AG10803 (cell line): ENCODE data around the gene ZFR2.

Source experiments
- DNase-seq: peaks from one replicate; pipeline ENCODE4 v3.0.0; 2010; ENCODE audit warnings: low read depth
- H3K4me3 ChIP-seq: 2 replicates; pipeline ENCODE4 v1.5.1; 2011; ENCODE audit warnings: mild to moderate bottlenecking, low read length, control low read depth
- CTCF ChIP-seq: conservative IDR thresholded peaks from 2 replicates; pipeline ENCODE4 v1.5.1; 2011; ENCODE audit warnings: mild to moderate bottlenecking, low read length, control low read depth, inconsistent platforms

The ZFR2 gene

GRCh38 chr19:3803114-3803888 lies 65.5 kb downstream of the ZFR2 start:
- no peak for DNase-seq
- no peak overlapping the region for H3K4me3 ChIP-seq
- no peak for TF ChIP-seq CTCF

DNA sequence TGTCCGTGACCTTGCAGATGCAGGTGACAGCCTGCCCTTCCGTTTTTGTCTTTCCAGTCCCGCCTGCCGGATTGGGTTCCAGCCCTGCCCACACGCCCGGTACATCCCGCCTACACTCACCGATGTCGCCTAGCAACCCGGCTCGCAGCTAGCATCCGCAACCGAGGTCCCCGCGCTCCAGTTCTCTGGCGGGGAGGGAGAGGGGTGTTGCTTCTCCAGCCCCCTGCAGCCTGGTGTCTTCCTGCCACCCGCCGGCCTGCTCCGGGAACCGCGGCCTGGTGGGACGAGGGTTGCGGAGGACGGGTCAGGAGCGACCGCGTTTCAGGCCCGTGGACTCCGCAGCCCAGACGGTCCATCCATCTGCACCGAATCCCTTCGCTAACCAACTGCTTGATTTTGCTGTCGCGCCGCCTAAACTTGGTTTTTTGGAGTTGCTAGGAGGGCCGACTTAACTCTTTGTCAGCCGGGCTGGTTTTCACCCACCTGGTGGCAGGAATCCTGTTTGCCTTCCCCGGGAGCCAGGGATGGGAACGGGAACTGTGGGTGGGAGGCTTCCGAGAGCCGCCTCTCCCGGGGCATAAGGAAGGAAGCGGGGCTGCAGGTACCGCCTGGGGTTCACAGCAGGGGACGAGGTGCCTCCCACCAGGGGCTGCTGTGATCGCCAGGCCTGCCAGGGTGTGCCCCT lies 67.3 kb downstream of the ZFR2 start:
- TF ChIP-seq CTCF: peak; percentile 32
- DNase-seq: no peak
- H3K4me3 ChIP-seq: no peak overlapping the region; the same call in 1 of the 2 replicates

- DNase-seq: no peak
- TF ChIP-seq CTCF: no peak
- no peak overlapping the region for H3K4me3 ChIP-seq
These were observed 67.8 kb downstream of the ZFR2 start for GRCh38 chr19:3800996-3801395.

GRCh38 chr19:3798137-3798536 lies 70.7 kb downstream of the ZFR2 start:
- peak; percentile 8 for DNase-seq
- no peak overlapping the region for H3K4me3 ChIP-seq
- no peak for TF ChIP-seq CTCF

- no peak for TF ChIP-seq CTCF
- H3K4me3 ChIP-seq: no peak overlapping the region
- DNase-seq: no peak
These were observed 72.5 kb downstream of the ZFR2 start for GRCh38 chr19:3796358-3796757.

DNA sequence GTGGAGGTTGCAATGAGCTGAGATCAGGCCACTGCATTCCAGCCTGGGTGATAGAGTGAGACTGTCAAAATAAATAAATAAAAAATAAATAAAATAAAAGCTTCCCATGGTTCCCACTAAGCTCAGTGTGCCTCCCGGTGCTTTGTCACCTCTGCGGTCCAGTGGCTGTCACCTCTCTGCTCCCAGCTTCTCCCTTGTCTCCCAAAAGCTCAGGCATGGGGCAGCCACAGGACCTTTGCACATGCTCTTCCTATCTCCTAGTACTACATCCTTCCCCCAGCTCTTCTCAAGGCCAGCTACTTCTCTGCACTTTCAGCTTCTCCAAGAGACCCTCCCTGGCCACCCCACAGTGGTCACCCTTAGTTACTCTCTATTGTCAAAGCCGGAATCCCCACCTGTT lies 75.0 kb downstream of the ZFR2 start:
- no peak overlapping the region for H3K4me3 ChIP-seq
- no peak for TF ChIP-seq CTCF
- no peak for DNase-seq

DNA sequence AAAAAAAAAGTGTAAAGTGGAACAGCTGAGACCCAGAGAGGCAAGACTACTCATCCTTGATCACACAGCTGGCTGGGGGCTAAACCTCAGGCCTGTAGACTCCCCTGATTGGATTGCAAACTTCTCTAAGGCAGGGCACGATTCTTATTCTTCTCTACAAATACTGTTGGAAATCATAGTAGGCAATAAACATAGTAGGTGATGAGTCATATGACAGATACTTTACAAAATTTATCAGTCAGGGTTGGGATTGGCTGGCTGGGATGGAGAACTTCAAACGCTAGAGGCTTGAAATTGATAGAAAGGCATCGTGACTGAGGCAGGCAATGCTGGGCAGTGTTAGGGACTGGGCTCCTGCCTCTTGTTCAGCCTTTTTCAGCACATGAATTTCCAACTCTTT lies 76.7 kb downstream of the ZFR2 start:
- H3K4me3 ChIP-seq: no peak overlapping the region
- no peak for TF ChIP-seq CTCF
- DNase-seq: no peak
